Activated B cell treated with CpG ODN at 0.5 μM for 24 hours (primary cell): ENCODE results near the gene CTTNBP2NL. TPM values are rescaled to one million over a fixed set of nuclear protein-coding genes. Genes with fewer than 3 reads are reported as not detected.

Experiments
- ATAC-seq: fragments of 200-7000 bp; cut with Tn5 transposase; one replicate; pipeline ENCODE4 v1.10.0; 2021; ENCODE audit warnings: low read depth, mild to moderate bottlenecking, moderate library complexity
- CTCF ChIA-PET: fragments of 350-600 bp; sonication (Branson Sonifier 250); formaldehyde crosslinking; loops from one replicate; lab custom pipeline; 2021; ENCODE audit warnings: antibody characterized with exemption; lab: Charles Lee
- POLR2A ChIA-PET: fragments of 350-600 bp; sonication (Branson Sonifier 250); formaldehyde crosslinking; loops from one replicate; lab custom pipeline; 2021; ENCODE audit warnings: antibody characterized with exemption; lab: Charles Lee
- DNase-seq: peaks from one replicate; pipeline ENCODE4 v3.0.0; 2022
- H3K27ac Mint-ChIP-seq: one replicate; pipeline ENCODE4 v1.8.0; 2020; ENCODE audit warnings: mixed read lengths
- H3K27me3 Mint-ChIP-seq: one replicate; pipeline ENCODE4 v1.8.0; 2021; ENCODE audit warnings: mixed read lengths
- H3K36me3 Mint-ChIP-seq: one replicate; pipeline ENCODE4 v1.8.0; 2021; ENCODE audit warnings: low read depth, mixed read lengths
- H3K4me1 Mint-ChIP-seq: one replicate; pipeline ENCODE4 v1.8.0; 2021; ENCODE audit warnings: mixed read lengths
- H3K4me3 Mint-ChIP-seq: one replicate; pipeline ENCODE4 v1.8.0; 2020; ENCODE audit warnings: mild to moderate bottlenecking, mixed read lengths
- H3K9me3 Mint-ChIP-seq: one replicate; pipeline ENCODE4 v1.8.0; 2020; ENCODE audit warnings: mixed read lengths
- intact Hi-C: fragments of 100-400 bp; cut with micrococcal nuclease; formaldehyde crosslinking; loops from one replicate; pipeline ENCODE4 v1.15.1; 2024
- total RNA-seq: library from RNA; stranded (reverse); gene quantifications from 2 replicates; pipeline ENCODE4 v1.2.3, GENCODE V29; 2022
- TF ChIP-seq, protein P1 (sequence below): fragments of 200-600 bp; IDR thresholded peaks from one replicate; pipeline ENCODE4 v1.8.0; 2022; ENCODE audit warnings: antibody characterized with exemption, mild to moderate bottlenecking

Gene CTTNBP2NL
- total RNA-seq, 1 donor from 2014 or later, result 14.1 TPM

DNA sequence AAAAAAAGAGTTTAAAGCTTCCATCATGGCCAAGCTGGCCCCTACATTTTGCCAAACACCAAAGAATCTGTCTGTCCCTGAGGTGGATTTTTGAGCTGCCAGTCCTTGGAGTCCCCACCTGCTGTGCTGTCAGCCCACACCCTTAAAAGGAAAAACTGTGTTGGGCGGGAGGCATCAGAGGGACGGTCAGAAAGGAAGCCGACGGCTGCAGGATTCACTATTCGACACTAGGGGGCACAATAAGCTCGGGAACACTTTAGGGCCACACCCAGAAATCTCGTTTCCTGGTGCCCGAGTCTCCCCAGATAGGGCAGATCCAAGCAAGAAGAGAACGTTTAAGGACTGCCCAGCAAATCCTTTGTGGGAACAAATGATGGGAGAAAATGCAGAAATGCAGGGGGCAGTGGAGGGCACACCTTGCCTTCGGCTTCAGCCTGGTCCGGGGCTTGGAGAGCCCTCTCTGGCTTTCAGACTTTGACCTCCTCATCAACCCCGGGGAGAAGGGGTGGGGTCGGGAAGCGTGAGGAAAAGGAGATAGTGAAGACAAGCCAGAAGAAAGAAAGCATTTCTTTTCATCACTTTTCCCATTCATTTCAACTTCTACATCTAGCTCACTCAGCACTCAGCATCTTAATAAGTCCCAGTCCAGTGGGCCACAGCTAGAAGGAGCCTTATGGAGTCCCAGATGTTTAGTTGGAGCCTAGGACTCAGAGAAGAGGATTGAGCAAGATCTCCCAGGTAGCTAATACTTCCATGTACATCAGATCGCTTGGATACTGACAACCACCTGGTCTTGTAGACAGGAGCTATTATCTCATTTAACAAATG lies 5.0 kb upstream of the CTTNBP2NL start:
- Mint-ChIP-seq H3K9me3 (no peaks in the 10 kb centered on the region), H3K27me3 (peaks cover 14% of the 10 kb centered on the region), H3K4me1 (peaks cover 31% of the 10 kb centered on the region), H3K4me3 (peak overlapping the region; percentile 66), H3K27ac (peak overlapping the region; percentile 46), H3K36me3 (peaks cover under 1% of the 10 kb centered on the region)
- CTCF ChIA-PET, result interaction anchor here (0.6 to 6.0 kb wide), 26 partner anchors 10 to 682 kb away, joined by 3 to 49 read pairs (median 5); partner anchors contain the start of genes CAPZA1, LRIG2, MOV10 and PPM1J
- peak; percentile 66 for DNase-seq
- TF ChIP-seq, protein P1, sequence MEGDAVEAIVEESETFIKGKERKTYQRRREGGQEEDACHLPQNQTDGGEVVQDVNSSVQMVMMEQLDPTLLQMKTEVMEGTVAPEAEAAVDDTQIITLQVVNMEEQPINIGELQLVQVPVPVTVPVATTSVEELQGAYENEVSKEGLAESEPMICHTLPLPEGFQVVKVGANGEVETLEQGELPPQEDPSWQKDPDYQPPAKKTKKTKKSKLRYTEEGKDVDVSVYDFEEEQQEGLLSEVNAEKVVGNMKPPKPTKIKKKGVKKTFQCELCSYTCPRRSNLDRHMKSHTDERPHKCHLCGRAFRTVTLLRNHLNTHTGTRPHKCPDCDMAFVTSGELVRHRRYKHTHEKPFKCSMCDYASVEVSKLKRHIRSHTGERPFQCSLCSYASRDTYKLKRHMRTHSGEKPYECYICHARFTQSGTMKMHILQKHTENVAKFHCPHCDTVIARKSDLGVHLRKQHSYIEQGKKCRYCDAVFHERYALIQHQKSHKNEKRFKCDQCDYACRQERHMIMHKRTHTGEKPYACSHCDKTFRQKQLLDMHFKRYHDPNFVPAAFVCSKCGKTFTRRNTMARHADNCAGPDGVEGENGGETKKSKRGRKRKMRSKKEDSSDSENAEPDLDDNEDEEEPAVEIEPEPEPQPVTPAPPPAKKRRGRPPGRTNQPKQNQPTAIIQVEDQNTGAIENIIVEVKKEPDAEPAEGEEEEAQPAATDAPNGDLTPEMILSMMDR, result peak; percentile 89
- peak; percentile 88 for ATAC-seq
- intact Hi-C loops, result loop anchor here (1.0 to 10.0 kb wide), 12 partner anchors 75 to 1514 kb away; partner anchors contain the start of genes AP4B1, DCLRE1B, LRIG2 and PPM1J
- POLR2A ChIA-PET, result interaction anchor here (0.6 to 1.9 kb wide), 9 partner anchors 75 to 324 kb away, joined by 3 to 15 read pairs (median 5); partner anchors contain the start of genes CAPZA1, MOV10, PPM1J and RHOC

DNA sequence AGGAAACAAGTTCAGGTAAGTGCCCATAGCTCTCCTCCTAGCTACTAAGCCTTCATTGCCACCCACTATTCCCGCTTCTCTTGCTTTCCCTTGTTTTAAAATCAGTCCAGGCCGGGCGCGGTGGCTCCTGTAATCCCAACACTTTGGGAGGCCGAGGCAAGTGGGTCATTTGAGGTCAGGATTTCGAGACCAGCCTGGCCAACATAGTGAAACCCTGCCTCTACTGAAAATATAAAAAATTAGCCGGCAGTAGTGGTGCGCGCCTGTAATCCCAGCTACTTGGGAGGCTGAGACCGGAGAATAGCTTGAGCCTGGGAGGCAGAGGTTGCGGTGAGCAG lies 4.4 kb upstream of the CTTNBP2NL start:
- no peak overlapping the region for H3K27ac Mint-ChIP-seq
- intact Hi-C loops, result loop anchor here (1.0 to 10.0 kb wide), 7 partner anchors 109 to 1513 kb away; partner anchors contain the start of genes AP4B1, DCLRE1B, LRIG2 and SLC16A1
- H3K36me3 Mint-ChIP-seq, result peaks cover 3% of the 10 kb centered on the region
- peaks cover 33% of the 10 kb centered on the region for H3K4me1 Mint-ChIP-seq
- peaks cover 14% of the 10 kb centered on the region for H3K27me3 Mint-ChIP-seq
- ChIA-PET POLR2A (interaction anchor here (0.6 to 1.9 kb wide), 7 partner anchors 75 to 324 kb away, joined by 3 to 15 read pairs (median 6); partner anchors contain the start of genes MOV10, PPM1J and RHOC), CTCF (interaction anchor here (0.6 to 6.0 kb wide), 27 partner anchors 10 to 681 kb away, joined by 3 to 49 read pairs (median 5); partner anchors contain the start of genes CAPZA1, LRIG2, MOV10 and PPM1J)
- H3K9me3 Mint-ChIP-seq, result no peaks in the 10 kb centered on the region
- ATAC-seq (no peak), DNase-seq (no peak)
- TF ChIP-seq, protein P1, result no peak
- H3K4me3 Mint-ChIP-seq, result no peak overlapping the region

DNA sequence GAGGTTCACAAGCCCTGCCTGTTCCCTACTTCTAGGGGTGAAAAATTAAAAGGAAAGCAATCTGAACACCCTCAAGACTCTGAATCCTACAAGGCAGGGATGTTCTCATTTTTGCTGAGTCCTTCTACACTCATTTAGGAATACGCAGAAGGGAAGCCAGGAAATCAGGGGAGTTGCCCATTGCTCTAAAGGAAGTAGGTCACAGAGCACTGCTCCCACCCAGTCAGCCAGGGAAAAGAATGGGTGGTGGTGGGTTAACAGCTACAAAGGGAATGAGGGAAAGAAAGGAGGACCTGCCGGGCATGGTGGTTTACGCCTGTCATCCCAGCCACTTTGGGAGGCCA lies 2.4 kb upstream of the CTTNBP2NL start:
- ChIA-PET CTCF (interaction anchor here (1.3 to 6.0 kb wide), 5 partner anchors 73 to 322 kb away, joined by 4 to 43 read pairs (median 9); partner anchors contain the start of gene PPM1J), POLR2A (interaction anchor here (0.6 to 1.9 kb wide), 8 partner anchors 17 to 321 kb away, joined by 3 to 12 read pairs (median 6); partner anchors contain the start of genes CAPZA1, MOV10, PPM1J and ST7L)
- DNase-seq, result no peak
- ATAC-seq, result no peak
- Mint-ChIP-seq H3K4me1 (peaks cover 48% of the 10 kb centered on the region), H3K36me3 (peaks cover 3% of the 10 kb centered on the region), H3K27me3 (peaks cover 10% of the 10 kb centered on the region), H3K27ac (no peak overlapping the region), H3K9me3 (no peaks in the 10 kb centered on the region), H3K4me3 (no peak overlapping the region)
- intact Hi-C loops, result loop anchor here (5.0 to 10.0 kb wide), 2 partner anchors 564 to 1511 kb away; partner anchors contain the start of genes AP4B1, DCLRE1B and SLC16A1
- TF ChIP-seq, protein P1, result no peak

DNA sequence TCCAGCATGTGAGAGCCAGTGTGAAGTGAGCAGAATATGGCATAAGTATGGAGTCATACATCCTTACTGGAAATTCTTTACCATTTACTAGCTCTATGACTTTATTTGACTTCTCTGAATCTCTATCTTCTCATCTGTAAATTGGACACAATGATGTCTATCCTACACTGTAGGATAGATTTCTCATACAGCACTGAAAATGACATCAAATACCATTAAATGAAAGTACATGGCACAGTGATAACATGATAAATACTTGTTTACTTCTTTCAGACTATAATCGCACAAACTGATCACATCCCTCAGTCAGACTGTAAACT lies 1.3 kb upstream of the CTTNBP2NL start:
- no peak for ATAC-seq
- no peak for DNase-seq
- TF ChIP-seq, protein P1, result no peak
- H3K27me3 Mint-ChIP-seq, result peaks cover 5% of the 10 kb centered on the region
- CTCF ChIA-PET, result interaction anchor here (1.0 to 2.3 kb wide), 8 partner anchors 67 to 678 kb away, joined by 3 to 14 read pairs (median 6); partner anchors contain the start of genes LRIG2 and PPM1J
- H3K4me3 Mint-ChIP-seq, result peak overlapping the region; percentile 29
- peaks cover 57% of the 10 kb centered on the region for H3K4me1 Mint-ChIP-seq
- peak overlapping the region; percentile 25 for H3K27ac Mint-ChIP-seq
- POLR2A ChIA-PET, result interaction anchor here (0.7 to 1.9 kb wide), 9 partner anchors 16 to 320 kb away, joined by 3 to 12 read pairs (median 5); partner anchors contain the start of genes CAPZA1, MOV10, PPM1J and ST7L
- intact Hi-C loops, result loop anchor here (5.0 to 10.0 kb wide), 2 partner anchors 563 to 1510 kb away; partner anchors contain the start of genes AP4B1, DCLRE1B and SLC16A1
- H3K9me3 Mint-ChIP-seq, result no peaks in the 10 kb centered on the region
- H3K36me3 Mint-ChIP-seq, result peaks cover 3% of the 10 kb centered on the region
